Measurements from ENCODE around the gene BLOC1S1. TPM values are rescaled to one million over a fixed set of nuclear protein-coding genes. Genes with fewer than 3 reads are reported as not detected.

BLOC1S1 gene
- total and polyA plus RNA-seq, 9 of the 15 experiments (the other 6 are each of a cell fraction or from before 2014, with no cell fraction given) = 75.2 to 161 (median 98.8) TPM

GRCh38 chr12:55728939-55729818 lies 13.3 kb downstream of the BLOC1S1 start, which contains the start of gene CD63 (continued):
- TF ChIP-seq ZNF217 (CRISPR knock-in tag; IDR thresholded peaks at IDR 0.05) (no peak), CHCHD3 (CRISPR knock-in tag; IDR thresholded peaks at IDR 0.05) (no peak), PRDM10 (IDR thresholded peaks at IDR 0.05; ENCODE audit: partially characterized antibody) (peak; percentile 38), THRAP3 (IDR thresholded peaks at IDR 0.05; ENCODE audit: borderline replicate concordance) (0 out of 2 replicates have a peak, but pooled peaks have one; percentile 40), ZBTB33 (CRISPR knock-in tag; IDR thresholded peaks at IDR 0.05) (peak; percentile 29; the same call in 1 of the 2 replicates), CHD7 (IDR thresholded peaks at IDR 0.05; ENCODE audit: low read depth, low read length) (no peak), COPS2 (conservative IDR thresholded peaks at IDR 0.05) (no peak), RBM22 (IDR thresholded peaks at IDR 0.05; ENCODE audit: low read depth, low read length, poor library complexity, severe bottlenecking) (no peak), ZKSCAN3 (CRISPR knock-in tag; IDR thresholded peaks at IDR 0.05) (no peak)
